Fibroblast of lung (primary cell): ENCODE results near the gene DOHH.

Experiments
- EZH2 ChIP-seq: IDR thresholded peaks from 2 replicates; pipeline ENCODE4 v1.5.1; 2012; ENCODE audit warnings: low read length, control low read depth, mild to moderate bottlenecking; ENCODE audit errors: missing control alignments
- TF ChIP-seq, protein P1 (sequence below), 2 donors: IDR thresholded peaks in 1 of 2; conservative IDR thresholded peaks in 1 of 2; 1 replicate in 1 of 2; 2 replicates in 1 of 2; pipeline ENCODE4 v1.5.1; 2011 to 2012; ENCODE audit warnings: low read length in 2 of 2, control low read depth in 1 of 2, inconsistent platforms in 1 of 2, low read depth in 1 of 2, mild to moderate bottlenecking in 1 of 2

DNA sequence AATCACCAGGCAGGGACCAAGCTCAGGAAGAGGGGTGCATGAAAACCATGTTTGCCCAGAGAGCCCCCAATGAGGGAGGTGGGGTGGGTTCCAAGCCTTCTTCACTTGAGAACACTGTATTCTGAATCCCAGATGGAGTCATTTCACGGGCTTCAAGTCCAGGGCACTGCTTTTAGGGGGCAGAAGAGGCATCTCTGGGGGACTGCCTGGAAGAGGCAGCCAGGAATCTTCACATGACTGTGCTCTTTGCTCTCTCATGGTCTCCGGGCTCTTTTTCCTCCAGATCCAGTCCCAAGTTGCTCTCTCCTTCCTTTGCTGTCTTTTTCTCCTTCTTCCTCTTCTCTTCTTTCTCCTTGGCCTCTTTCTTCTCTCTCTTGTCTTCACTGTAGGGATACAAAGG lies 25.9 kb downstream of the DOHH start:
- TF ChIP-seq, protein P1, sequence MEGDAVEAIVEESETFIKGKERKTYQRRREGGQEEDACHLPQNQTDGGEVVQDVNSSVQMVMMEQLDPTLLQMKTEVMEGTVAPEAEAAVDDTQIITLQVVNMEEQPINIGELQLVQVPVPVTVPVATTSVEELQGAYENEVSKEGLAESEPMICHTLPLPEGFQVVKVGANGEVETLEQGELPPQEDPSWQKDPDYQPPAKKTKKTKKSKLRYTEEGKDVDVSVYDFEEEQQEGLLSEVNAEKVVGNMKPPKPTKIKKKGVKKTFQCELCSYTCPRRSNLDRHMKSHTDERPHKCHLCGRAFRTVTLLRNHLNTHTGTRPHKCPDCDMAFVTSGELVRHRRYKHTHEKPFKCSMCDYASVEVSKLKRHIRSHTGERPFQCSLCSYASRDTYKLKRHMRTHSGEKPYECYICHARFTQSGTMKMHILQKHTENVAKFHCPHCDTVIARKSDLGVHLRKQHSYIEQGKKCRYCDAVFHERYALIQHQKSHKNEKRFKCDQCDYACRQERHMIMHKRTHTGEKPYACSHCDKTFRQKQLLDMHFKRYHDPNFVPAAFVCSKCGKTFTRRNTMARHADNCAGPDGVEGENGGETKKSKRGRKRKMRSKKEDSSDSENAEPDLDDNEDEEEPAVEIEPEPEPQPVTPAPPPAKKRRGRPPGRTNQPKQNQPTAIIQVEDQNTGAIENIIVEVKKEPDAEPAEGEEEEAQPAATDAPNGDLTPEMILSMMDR (conservative IDR thresholded peaks at IDR 0.05 in 1 of 2, IDR thresholded peaks at IDR 0.05 in 1 of 2; ENCODE audit: low read depth in 1 of 2, low read length in 2 of 2) = no peak
- no peak for TF ChIP-seq EZH2
